Right lobe of liver (tissue), 6 donors: ENCODE measurements around the gene RERE. TPM values are rescaled to one million over a fixed set of nuclear protein-coding genes. Genes with fewer than 3 reads are reported as not detected.
A peak's percentile ranks its signal among the peaks of the same experiment; 100 is the strongest.

ENCODE experiments used
- ATAC-seq, 4 donors: fragments of 200-7000 bp; cut with Tn5 transposase; one replicate each; pipeline ENCODE4 v1.9.1; 2020; ENCODE audit warnings: mild to moderate bottlenecking in 4 of 4, moderate library complexity in 4 of 4
- DNase-seq, 3 donors: peaks; one replicate each; pipeline ENCODE4 v3.0.0-alpha.2; 2020
- H3K27ac ChIP-seq, 3 donors: fragments of 200-600 bp; one replicate each; pipeline ENCODE4 v1.8.0; 2022
- H3K27me3 ChIP-seq, 2 donors: fragments of 200-600 bp; one replicate each; pipeline ENCODE4 v1.8.0; 2022
- H3K36me3 ChIP-seq, 4 donors: fragments of 200-600 bp; sonication (generic) in 1 of 4; one replicate each; pipeline versions ENCODE4 v1.5.1 to v1.8.0; 2017 to 2022; ENCODE audit warnings: control low read depth in 1 of 4
- H3K4me1 ChIP-seq, 4 donors: fragments of 200-600 bp; sonication (generic) in 1 of 4; one replicate each; pipeline versions ENCODE4 v1.5.1 to v1.8.0; 2017 to 2022; ENCODE audit warnings: control low read depth in 1 of 4
- H3K4me3 ChIP-seq, 3 donors: fragments of 200-600 bp; one replicate each; pipeline ENCODE4 v1.8.0; 2022
- H3K9me3 ChIP-seq, 4 donors: fragments of 200-600 bp; sonication (generic) in 1 of 4; one replicate each; pipeline versions ENCODE4 v1.5.1 to v1.8.0; 2017 to 2022; ENCODE audit warnings: control low read depth in 1 of 4
- POLR2A ChIP-seq: fragments of 450-650 bp; IDR thresholded peaks from one replicate; pipeline ENCODE4 v1.6.1; 2017; ENCODE audit warnings: antibody characterized with exemption, mild to moderate bottlenecking
- WGBS: methylation state at CpG from one replicate; pipeline ENCODE4 v1.1.6; 2018; ENCODE audit warnings: low coverage, low lambda C conversion rate; ENCODE audit not compliant: insufficient coverage; ENCODE audit errors: missing lambda C conversion rate; 5-methylcytosine and 5-hydroxymethylcytosine counted together
- intact Hi-C, 2 donors: fragments of 100-400 bp; cut with DNase I; formaldehyde crosslinking; loops; one replicate each; pipeline versions ENCODE4 v1.11.2 to v1.14.1; 2022
- total RNA-seq, 6 experiments: library from RNA; depleted of rRNA in 2 of 6; stranded (reverse); fragments of >200 nt in 2 of 6; fragmentation: NEBNext Ultra II Directional in 3 of 6; extraction: Animal tissue kit (Norgen Biotek cat#: 25700) in 3 of 6; gene quantifications; one replicate each; pipeline versions ENCODE4 v1.1.0 to v1.2.4, GENCODE V29; 2016 to 2023
- TF ChIP-seq, protein P1 (sequence below), 4 donors: fragments of 200-600 bp in 3 of 4; fragments of 450-650 bp in 1 of 4; IDR thresholded peaks; one replicate each; pipeline versions ENCODE4 v1.5.1 to v1.8.0; 2016 to 2022; ENCODE audit warnings: antibody characterized with exemption in 4 of 4, mild to moderate bottlenecking in 2 of 4
- donor health status: DM: no; HTN: yes; CAD: no.
- donor health status: DM: no; HTN: no; CAD: no.
- donor health status: DM: no; HTN: no; CAD: no.
- donor health status: DM: no; HTN: yes; CAD: no.
- donor health status: DM: no; HTN: yes; CAD: no.

The RERE gene
- total RNA-seq, 6 experiments from 2014 or later, result 17.5 to 38.4 (median 25.0) TPM

DNA sequence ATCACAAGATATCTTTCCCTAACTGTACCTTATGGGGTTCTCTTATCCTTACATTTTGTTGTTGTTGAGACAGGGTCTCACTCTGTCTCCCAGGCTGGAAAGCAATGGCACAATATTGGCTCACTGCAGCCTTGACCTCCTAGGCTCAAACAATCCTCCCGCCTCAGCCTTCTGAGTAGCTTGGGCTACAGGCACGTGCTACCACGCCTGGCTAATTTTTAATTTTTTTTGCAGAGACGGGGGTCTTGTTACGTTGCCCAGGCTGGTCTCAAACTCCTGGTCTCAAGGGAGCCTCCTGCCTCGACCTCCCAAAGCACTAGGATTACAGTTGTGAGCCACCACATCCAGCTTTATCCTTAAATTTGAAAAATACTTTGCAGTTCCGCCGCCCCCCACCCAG is 10.4 kb downstream of the RERE start:
- no peak overlapping the region for H3K4me3 ChIP-seq
- no peak overlapping the region for H3K27ac ChIP-seq
- ATAC-seq, result no peak
- no peaks in the 10 kb centered on the region for H3K36me3 ChIP-seq
- 72% methylated on average over 8 of the region's 8 CpGs for WGBS
- intact Hi-C loops, result no loop called here
- H3K4me1 ChIP-seq, result peaks cover 0 to 11% (median 0%) of the 10 kb centered on the region in 4 donors
- DNase-seq, result no peak
- no peak for TF ChIP-seq POLR2A
- TF ChIP-seq, protein P1, sequence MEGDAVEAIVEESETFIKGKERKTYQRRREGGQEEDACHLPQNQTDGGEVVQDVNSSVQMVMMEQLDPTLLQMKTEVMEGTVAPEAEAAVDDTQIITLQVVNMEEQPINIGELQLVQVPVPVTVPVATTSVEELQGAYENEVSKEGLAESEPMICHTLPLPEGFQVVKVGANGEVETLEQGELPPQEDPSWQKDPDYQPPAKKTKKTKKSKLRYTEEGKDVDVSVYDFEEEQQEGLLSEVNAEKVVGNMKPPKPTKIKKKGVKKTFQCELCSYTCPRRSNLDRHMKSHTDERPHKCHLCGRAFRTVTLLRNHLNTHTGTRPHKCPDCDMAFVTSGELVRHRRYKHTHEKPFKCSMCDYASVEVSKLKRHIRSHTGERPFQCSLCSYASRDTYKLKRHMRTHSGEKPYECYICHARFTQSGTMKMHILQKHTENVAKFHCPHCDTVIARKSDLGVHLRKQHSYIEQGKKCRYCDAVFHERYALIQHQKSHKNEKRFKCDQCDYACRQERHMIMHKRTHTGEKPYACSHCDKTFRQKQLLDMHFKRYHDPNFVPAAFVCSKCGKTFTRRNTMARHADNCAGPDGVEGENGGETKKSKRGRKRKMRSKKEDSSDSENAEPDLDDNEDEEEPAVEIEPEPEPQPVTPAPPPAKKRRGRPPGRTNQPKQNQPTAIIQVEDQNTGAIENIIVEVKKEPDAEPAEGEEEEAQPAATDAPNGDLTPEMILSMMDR (IDR thresholded peaks at IDR 0.05), result no peak
- no peaks in the 10 kb centered on the region for H3K9me3 ChIP-seq
- no peaks in the 10 kb centered on the region for H3K27me3 ChIP-seq

DNA sequence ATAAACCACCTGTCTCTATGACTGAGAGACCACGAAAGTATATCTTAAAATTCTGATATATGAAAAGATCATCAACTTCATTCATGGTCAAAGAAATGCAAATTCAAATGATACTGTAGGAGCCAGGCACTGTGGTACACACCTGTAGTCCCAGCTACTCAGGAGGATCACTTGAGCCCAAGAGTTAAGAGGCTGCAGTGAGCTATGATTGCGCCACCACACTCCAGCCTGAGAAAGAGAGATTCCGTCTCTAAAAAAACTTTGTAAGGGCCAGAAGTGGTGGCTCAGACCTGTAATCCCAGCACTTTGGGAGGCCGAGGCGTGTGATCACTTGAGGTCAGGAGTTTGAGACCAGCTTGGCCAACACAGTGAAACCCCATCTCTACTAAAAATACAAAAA is 17.0 kb downstream of the RERE start:
- 87% methylated on average over 3 of the region's 5 CpGs for WGBS

DNA sequence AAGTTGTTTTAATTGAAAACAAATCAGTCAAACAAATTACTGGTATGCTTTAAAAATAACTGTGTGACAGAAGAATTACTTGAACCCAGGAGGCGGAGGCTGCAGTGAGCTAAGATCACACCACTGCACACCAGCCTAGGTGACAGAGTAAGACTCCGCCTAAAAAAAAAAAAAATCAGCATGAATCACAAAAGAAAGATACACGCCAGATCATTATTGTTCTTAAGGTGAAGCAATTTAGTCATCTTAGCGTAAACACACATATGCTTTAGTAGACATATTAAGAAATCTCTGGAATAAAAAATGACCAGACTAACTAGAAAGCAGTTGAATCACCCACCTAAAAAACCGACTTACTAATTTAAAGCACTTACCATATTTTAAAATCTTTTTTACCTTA is 20.2 kb downstream of the RERE start:
- no peaks in the 10 kb centered on the region for H3K36me3 ChIP-seq
- WGBS, result 82% methylated on average over 5 of the region's 5 CpGs
- H3K4me3 ChIP-seq, result no peak overlapping the region
- peaks cover 0 to 4% (median 0%) of the 10 kb centered on the region in 4 donors for H3K4me1 ChIP-seq
- no peak for DNase-seq
- no peaks in the 10 kb centered on the region for H3K9me3 ChIP-seq
- intact Hi-C loops, result no loop called here
- H3K27me3 ChIP-seq, result no peaks in the 10 kb centered on the region
- no peak for ATAC-seq
- TF ChIP-seq POLR2A, result no peak
- TF ChIP-seq, protein P1 (IDR thresholded peaks at IDR 0.05), result no peak
- no peak overlapping the region for H3K27ac ChIP-seq

More for the DNA sequence above, 17.0 kb downstream of the RERE start:
- DNase-seq (no peak), ATAC-seq (no peak)
- no peaks in the 10 kb centered on the region for H3K27me3 ChIP-seq
- no peak overlapping the region for H3K4me3 ChIP-seq
- no peaks in the 10 kb centered on the region for H3K36me3 ChIP-seq
- TF ChIP-seq, protein P1 (IDR thresholded peaks at IDR 0.05), result no peak
- no peak for TF ChIP-seq POLR2A
- no peaks in the 10 kb centered on the region for H3K9me3 ChIP-seq
- intact Hi-C loops, result no loop called here
- H3K27ac ChIP-seq, result no peak overlapping the region
- H3K4me1 ChIP-seq, result no peaks in the 10 kb centered on the region

DNA sequence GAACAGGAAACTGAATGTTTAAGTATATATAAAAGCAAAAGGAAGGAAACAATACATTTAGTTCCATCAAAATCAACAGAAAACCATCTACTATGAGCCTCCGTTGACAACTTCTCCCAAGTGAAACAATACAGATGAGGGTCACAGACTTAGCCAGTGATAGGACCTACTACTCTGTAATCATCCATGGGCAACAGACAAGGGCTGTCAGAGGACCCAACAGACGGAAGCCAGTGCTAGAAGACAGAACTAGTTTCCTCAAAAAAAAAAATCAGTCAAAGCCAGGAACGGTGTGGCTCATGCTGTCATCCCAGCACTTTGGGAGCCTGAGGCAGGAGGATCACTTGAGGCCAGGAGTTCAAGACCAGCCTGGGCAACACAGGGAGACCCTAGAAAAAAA is 20.6 kb downstream of the RERE start:
- no peak overlapping the region for H3K27ac ChIP-seq
- DNase-seq (no peak), ATAC-seq (no peak)
- H3K4me1 ChIP-seq, result peaks cover 0 to 4% (median 0%) of the 10 kb centered on the region in 4 donors
- no peaks in the 10 kb centered on the region for H3K9me3 ChIP-seq
- 51% methylated on average over 3 of the region's 3 CpGs for WGBS
- TF ChIP-seq POLR2A, result no peak
- TF ChIP-seq, protein P1 (IDR thresholded peaks at IDR 0.05), result no peak
- H3K27me3 ChIP-seq, result no peaks in the 10 kb centered on the region
- no peak overlapping the region for H3K4me3 ChIP-seq
- intact Hi-C loops, result no loop called here
- no peaks in the 10 kb centered on the region for H3K36me3 ChIP-seq

DNA sequence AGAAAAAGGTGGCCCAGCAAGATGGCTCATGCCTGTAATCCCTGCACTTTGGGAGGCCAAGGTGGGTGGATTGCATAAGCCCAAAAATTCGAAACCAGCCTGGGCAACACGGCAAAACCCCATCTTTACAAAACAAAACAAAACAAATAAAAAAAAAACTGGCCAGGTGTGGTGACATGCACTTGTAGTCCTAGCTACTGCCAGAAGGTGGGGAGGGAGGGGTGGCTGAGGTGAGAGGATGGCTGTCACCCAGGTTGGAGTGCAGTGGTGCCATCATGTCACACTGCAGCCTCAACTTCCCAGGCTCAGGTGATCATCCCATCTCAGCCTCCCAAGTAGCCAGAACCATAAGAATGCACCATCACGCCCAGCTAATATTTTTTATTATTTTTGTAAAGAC is 22.8 kb downstream of the RERE start:
- Histone ChIP-seq H3K27me3 (no peaks in the 10 kb centered on the region), H3K27ac (no peak overlapping the region), H3K36me3 (no peaks in the 10 kb centered on the region), H3K4me3 (no peak overlapping the region), H3K4me1 (peaks cover 0 to 4% (median 0%) of the 10 kb centered on the region in 4 donors), H3K9me3 (no peaks in the 10 kb centered on the region)
- DNase-seq, result no peak
- peak; percentile 56 to 77 (median 70) for ATAC-seq
- no peak for TF ChIP-seq POLR2A
- TF ChIP-seq, protein P1 (IDR thresholded peaks at IDR 0.05), result peak in 1 of 4 donors; percentile 10
- 45% methylated on average over 3 of the region's 3 CpGs for WGBS
- intact Hi-C loops, result no loop called here
